ENCODE results near the gene FRAS1.
"Not testable (repeated sequence)": the region's sequence is repeated elsewhere in the genome, so short reads cannot be mapped to it uniquely, and the experiment has no call there.

The FRAS1 gene

GRCh38 chr4:78174891-78175290 lies 117.8 kb downstream of the FRAS1 start:
- no peak for DNase-seq

GRCh38 chr4:78179196-78179595 lies 122.1 kb downstream of the FRAS1 start:
- DNase-seq = no peak

- DNase-seq = not testable (repeated sequence)
Observed at GRCh38 chr4:78181681-78182234, 124.6 kb downstream of the FRAS1 start.

GRCh38 chr4:78184584-78184983 lies 127.5 kb downstream of the FRAS1 start:
- DNase-seq = no peak

GRCh38 chr4:78185117-78185516 lies 128.0 kb downstream of the FRAS1 start:
- no peak for DNase-seq

- no peak for DNase-seq
Observed at GRCh38 chr4:78186597-78187543, 129.7 kb downstream of the FRAS1 start.

GRCh38 chr4:78190068-78190467 lies 132.9 kb downstream of the FRAS1 start:
- no peak for DNase-seq

- no peak for DNase-seq
Observed at GRCh38 chr4:78190595-78190994, 133.5 kb downstream of the FRAS1 start.

- no peak for DNase-seq
Observed at GRCh38 chr4:78197947-78198346, 140.8 kb downstream of the FRAS1 start.

- DNase-seq = no peak
Observed at GRCh38 chr4:78199984-78200383, 142.9 kb downstream of the FRAS1 start.

- no peak for DNase-seq
Observed at GRCh38 chr4:78200949-78201348, 143.8 kb downstream of the FRAS1 start.

GRCh38 chr4:78204176-78204575 lies 147.1 kb downstream of the FRAS1 start:
- no peak for DNase-seq

- DNase-seq = no peak
Observed at GRCh38 chr4:78205591-78205990, 148.5 kb downstream of the FRAS1 start.

GRCh38 chr4:78207541-78207940 lies 150.4 kb downstream of the FRAS1 start:
- no peak for DNase-seq

- DNase-seq = no peak
Observed at GRCh38 chr4:78207951-78208350, 150.8 kb downstream of the FRAS1 start.

GRCh38 chr4:78208896-78209295 lies 151.8 kb downstream of the FRAS1 start:
- DNase-seq = not testable (repeated sequence)

- DNase-seq = no peak
Observed at GRCh38 chr4:78210694-78211410, 153.7 kb downstream of the FRAS1 start.

- DNase-seq = no peak
Observed at GRCh38 chr4:78213218-78213617, 156.1 kb downstream of the FRAS1 start.

- no peak for DNase-seq
Observed at GRCh38 chr4:78214078-78214477, 157.0 kb downstream of the FRAS1 start.

- DNase-seq = no peak
Observed at GRCh38 chr4:78217557-78217956, 160.4 kb downstream of the FRAS1 start.

GRCh38 chr4:78218260-78218659 lies 161.1 kb downstream of the FRAS1 start:
- no peak for DNase-seq

- no peak for DNase-seq
Observed at GRCh38 chr4:78219825-78220224, 162.7 kb downstream of the FRAS1 start.

- DNase-seq = no peak
Observed at GRCh38 chr4:78220283-78220682, 163.2 kb downstream of the FRAS1 start.
